Germinal center (tissue), 1 donor: ENCODE data around the gene TEAD1.

Experiments
- DNase-seq: peaks from one replicate; pipeline ENCODE4 v3.0.0; 2012; ENCODE audit warnings: mixed read lengths, low spot score

Gene TEAD1

GRCh38 chr11:12789596-12790215 is 115.5 kb downstream of the TEAD1 start:
- DNase-seq: no peak

DNA sequence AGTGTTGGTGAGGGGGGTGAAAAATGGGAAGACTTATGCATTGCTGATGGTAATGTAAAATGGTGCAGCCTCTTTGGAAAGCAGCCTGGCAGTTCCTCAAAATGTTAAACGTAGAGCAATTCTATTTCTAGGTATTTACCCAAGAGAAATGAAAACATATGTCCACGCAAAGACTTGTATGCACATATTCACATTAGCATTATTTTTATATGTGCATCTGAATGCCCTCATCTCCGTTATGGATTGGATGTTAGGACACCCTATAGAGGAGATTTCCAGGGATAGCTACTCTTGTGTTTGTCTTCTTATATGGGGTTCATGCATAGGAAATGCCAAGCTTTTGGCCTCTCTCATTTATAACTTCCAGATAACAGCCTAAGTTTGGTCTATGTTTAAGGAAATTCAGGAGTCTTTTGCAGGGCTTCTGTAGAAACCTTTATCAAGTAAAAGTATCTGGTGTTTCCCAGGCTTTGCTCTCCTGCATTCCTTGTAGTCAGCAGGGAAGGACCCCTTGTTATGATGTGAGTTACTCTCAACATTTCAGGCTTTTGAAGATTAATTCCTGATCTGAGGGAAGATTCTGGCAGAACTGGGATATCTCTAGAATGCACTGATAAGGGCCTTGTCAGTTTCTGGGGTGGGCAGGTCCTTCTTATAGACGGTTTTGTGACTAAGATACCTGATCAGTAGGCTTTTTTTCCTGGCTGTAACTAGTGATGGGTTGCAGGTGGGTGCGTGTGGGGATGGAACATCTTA is 116.8 kb downstream of the TEAD1 start:
- DNase-seq: no peak

GRCh38 chr11:12792018-12792417 is 117.8 kb downstream of the TEAD1 start:
- DNase-seq: no peak

GRCh38 chr11:12792590-12792989 is 118.4 kb downstream of the TEAD1 start:
- DNase-seq: no peak

DNA sequence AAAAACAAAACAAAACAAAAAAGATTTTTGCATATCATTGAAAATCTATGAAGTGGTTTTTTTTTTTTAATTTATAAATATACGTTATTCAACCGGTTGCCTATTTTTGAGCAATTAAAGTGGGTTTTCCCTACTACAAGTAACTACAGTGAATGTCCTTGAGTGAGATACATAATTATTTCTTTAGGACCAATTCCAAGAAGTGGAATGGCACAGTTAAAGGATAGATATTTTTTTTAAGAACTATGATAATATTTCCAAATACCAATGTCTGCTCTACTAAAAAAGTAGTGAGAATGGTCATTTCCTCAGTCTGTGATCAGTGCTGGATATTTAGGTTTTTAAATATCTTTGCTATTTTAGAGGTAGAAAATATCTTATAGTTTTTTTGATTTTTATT is 118.8 kb downstream of the TEAD1 start:
- no peak for DNase-seq

DNA sequence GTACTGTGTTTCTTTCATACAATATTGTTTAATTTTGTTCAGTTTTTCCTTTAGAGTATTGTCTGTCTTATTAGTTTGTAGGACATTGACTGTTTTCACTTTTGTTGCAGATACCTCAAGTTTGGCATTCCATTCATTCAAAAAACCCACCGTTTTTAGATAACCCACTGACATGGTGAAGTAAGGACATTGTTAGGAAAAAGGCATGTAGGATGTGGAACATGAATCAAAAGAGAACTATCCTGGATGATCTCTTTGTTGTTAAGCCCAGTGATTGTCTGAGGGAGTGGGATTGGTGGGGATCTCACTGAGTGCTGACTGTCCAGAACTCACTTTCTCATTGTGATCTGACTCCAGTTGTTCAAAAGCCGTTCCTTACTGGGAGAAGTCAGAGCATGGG is 119.3 kb downstream of the TEAD1 start:
- DNase-seq: no peak

GRCh38 chr11:12794576-12795230 is 120.5 kb downstream of the TEAD1 start:
- no peak for DNase-seq

DNA sequence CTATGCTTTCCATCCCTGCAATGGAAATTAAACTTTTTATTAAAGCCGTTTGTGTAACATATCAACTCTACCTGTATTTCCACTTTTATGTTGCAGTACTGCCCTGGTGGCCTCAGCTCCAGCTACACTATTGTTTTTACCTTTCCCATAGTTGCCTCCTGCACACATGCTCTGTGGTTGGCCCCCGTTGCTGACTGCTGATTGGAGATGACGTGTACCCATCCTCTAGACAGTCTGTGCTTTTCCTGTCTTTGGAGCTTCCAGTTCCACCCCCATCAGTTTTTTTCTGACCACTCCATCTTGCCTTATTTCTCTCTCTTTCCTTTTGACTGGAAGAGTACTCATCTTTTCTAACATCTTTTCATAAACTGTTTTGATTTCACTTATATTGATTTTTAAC is 123.8 kb downstream of the TEAD1 start:
- DNase-seq: no peak

DNA sequence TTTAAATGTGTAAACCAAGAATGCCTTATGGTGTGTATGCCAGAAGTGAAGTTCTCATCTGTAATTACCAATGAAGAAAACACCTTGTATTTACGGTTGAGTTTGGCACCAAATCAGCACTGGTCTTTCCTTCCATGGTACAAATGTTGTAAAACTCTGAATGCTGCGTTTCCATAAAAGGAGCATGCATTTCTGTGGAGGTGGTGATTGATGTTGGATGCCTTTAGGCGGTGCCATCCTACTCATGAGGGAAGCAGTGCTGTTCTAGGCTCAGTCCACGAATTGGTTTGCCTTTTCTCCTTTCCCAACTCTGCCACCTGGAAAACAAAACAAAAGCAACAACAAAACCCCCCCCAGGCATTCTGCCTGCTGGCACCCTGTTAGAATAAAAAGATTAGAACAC is 124.4 kb downstream of the TEAD1 start:
- DNase-seq: no peak

DNA sequence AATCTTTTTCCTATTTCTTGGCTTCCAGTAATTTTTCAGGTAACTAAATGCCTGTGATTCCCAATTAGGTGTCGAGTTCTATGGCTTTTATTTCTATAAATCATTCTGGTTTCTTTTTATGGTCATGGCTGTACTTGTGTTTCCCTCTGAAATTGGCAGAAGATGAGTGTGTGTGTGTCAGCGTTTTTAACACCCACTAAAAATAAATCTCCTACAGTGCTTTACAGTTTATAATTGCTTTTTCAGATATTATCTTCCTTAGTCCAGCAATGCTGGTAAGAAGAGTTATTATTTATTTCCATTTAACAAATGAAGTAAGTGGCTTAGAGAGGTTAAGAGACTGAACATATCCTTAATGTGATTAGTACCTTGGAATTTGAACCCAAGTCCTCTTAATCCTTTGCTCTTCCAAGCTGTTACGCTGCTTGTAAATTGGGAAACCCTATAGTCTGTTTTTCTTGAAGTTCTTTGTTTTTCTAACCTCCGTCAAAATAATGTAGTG is 125.2 kb downstream of the TEAD1 start:
- no peak for DNase-seq

DNA sequence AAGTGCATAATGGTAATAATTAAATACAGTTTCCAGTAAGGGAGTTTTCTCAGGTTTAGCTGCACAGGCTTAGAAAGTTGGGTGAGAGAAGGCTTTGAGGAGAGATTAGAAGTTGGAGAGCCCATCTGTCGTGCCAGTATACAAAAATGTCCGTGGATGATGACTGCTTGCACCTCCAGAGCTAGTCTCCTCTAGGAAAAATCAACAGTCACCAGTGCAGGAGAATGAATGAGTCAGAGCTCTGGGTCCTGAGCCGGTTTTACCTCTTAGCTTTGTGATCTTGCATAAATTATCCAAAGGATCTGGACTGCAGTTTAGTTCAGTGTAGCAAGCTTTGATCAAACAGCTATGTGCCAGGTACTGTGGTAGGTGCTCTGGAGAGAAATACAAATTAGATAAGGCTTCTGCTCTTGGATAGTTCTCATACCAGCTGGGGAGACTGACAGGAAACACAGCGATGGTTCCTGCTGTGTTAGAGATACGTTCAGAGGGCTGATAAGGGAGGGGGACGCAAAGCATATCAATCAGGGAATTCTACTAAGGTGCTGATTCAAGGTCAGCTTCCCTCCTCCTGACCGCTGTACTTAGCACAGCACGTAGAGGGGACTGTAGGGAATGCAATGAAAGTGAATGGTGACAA is 125.9 kb downstream of the TEAD1 start:
- no peak for DNase-seq

DNA sequence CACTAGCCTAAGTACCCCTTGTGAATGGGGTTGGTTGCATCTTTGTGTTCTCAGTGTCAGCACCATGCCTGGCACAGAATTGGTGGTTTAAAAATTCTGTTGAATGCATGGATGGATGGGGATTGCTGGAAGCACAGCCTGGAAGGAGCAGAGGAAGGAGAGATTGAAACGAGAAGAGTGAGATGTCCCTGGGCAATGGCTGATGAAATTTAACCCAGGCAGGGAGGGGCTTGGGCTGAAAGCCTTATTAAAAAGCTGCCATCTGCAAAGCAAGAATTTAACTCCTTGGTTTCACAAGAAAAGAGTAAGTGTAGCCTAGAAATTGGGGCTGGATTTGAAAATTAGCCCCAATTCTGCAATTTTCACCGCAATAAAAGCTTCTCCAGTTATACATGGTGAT is 126.7 kb downstream of the TEAD1 start:
- no peak for DNase-seq

- DNase-seq: no peak
Measured at GRCh38 chr11:12801976-12802375, 127.8 kb downstream of the TEAD1 start.

GRCh38 chr11:12802418-12803085 is 128.3 kb downstream of the TEAD1 start:
- no peak for DNase-seq

GRCh38 chr11:12803086-12803826 is 129.0 kb downstream of the TEAD1 start:
- no peak for DNase-seq

- no peak for DNase-seq
Measured at GRCh38 chr11:12806113-12806512, 131.9 kb downstream of the TEAD1 start.

DNA sequence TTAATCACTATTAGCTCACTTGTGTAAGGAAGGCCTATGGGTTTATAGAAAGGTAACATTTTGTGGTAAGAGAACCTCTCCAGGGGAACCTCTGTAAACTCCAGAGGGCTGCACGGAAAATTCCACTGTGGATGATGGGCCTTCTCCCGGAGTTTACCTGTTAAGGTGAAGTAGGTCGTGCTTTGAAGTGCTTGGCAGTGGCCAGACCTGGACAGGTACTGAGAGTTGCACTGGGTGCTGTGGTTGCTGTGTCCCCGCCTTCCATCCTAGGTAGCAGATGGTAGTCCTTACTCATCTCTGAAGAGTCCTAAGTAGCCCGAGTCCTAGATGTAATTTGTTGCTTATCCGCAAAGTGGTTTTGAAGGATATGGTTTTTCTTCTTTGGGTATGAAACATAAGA is 133.4 kb downstream of the TEAD1 start:
- DNase-seq: no peak

GRCh38 chr11:12808519-12808918 is 134.3 kb downstream of the TEAD1 start:
- no peak for DNase-seq

GRCh38 chr11:12809364-12809763 is 135.1 kb downstream of the TEAD1 start:
- no peak for DNase-seq

- no peak for DNase-seq
Measured at GRCh38 chr11:12809864-12810567, 135.8 kb downstream of the TEAD1 start.

DNA sequence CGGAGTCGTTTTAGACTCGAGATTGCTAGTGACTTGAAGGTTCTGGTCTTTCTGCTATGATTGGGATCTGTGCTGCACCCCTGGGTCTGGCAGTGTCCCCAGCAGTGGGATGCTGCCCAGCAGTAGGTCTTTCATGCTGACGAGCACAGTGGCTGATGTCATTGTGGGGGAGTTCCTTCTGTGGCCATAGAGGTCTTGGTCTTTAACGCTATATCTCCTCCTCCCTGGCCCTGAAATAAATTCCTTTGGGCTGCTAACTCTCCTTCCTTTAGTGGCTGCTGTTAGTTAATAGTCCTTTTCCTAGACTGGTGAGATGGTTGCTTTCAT is 136.3 kb downstream of the TEAD1 start:
- DNase-seq: no peak
